Karpas-422 (cell line): ENCODE results near the gene UBE2E3. TPM values are rescaled to one million over a fixed set of nuclear protein-coding genes. Genes with fewer than 3 reads are reported as not detected.

Source experiments
- DNase-seq: peaks from one replicate; pipeline ENCODE4 v3.0.0-alpha.2; 2015
- H2AFZ ChIP-seq: fragments of 200-600 bp; sonication (generic); 2 replicates; pipeline ENCODE4 v1.6.1; 2014; ENCODE audit warnings: antibody characterized with exemption, low read length, mixed read lengths
- H3K27ac ChIP-seq: fragments of 200-600 bp; sonication (generic); 2 replicates; pipeline ENCODE4 v1.5.1; 2014; ENCODE audit warnings: mild to moderate bottlenecking, low read length, moderate library complexity
- H3K27me3 ChIP-seq: fragments of 200-600 bp; sonication (generic); 2 replicates; pipeline ENCODE4 v1.6.1; 2014; ENCODE audit warnings: low read length, mixed read lengths
- H3K36me3 ChIP-seq: fragments of 200-600 bp; sonication (generic); 2 replicates; pipeline ENCODE4 v1.6.1; 2014; ENCODE audit warnings: low read length, mixed read lengths; ENCODE audit not compliant: insufficient read depth
- H3K4me1 ChIP-seq: fragments of 200-600 bp; sonication (generic); 2 replicates; pipeline ENCODE4 v1.6.1; 2014; ENCODE audit warnings: mild to moderate bottlenecking, low read length, mixed read lengths
- H3K4me2 ChIP-seq: fragments of 200-600 bp; sonication (generic); 2 replicates; pipeline ENCODE4 v1.6.1; 2014; ENCODE audit warnings: low read length, low read depth, mild to moderate bottlenecking; ENCODE audit not compliant: poor library complexity, severe bottlenecking
- H3K4me3 ChIP-seq: fragments of 200-600 bp; sonication (generic); 2 replicates; pipeline ENCODE4 v1.5.1; 2014; ENCODE audit warnings: mild to moderate bottlenecking, antibody characterized with exemption, low read length, mixed read lengths
- H3K79me2 ChIP-seq: fragments of 200-600 bp; sonication (generic); 2 replicates; pipeline ENCODE4 v1.6.1; 2014; ENCODE audit warnings: mild to moderate bottlenecking, low read length, mixed read lengths
- H3K9ac ChIP-seq: fragments of 200-600 bp; sonication (generic); 2 replicates; pipeline ENCODE4 v1.6.0; 2014; ENCODE audit warnings: low read length
- H3K9me2 ChIP-seq: fragments of 200-600 bp; sonication (generic), shearing (Covaris generic); replicated peaks from 2 replicates; pipeline ENCODE4 v1.6.0; 2014; ENCODE audit warnings: mild to moderate bottlenecking, low read length, moderate library complexity; ENCODE audit not compliant: insufficient read depth
- H3K9me3 ChIP-seq: fragments of 300-700, 200-600 bp; sonication (generic); 2 replicates; pipeline ENCODE4 v1.6.1; 2014; ENCODE audit warnings: low read length, mixed read lengths
- H4K20me1 ChIP-seq: fragments of 200-600 bp; sonication (generic); 2 replicates; pipeline ENCODE4 v1.6.1; 2014; ENCODE audit warnings: mild to moderate bottlenecking, antibody characterized with exemption, low read length, low read depth; ENCODE audit not compliant: insufficient read depth
- total RNA-seq: library from RNA; depleted of rRNA; stranded (reverse); fragments of >200 nt; shearing (Covaris generic); gene quantifications from 2 replicates; pipeline ENCODE4 v1.2.3, GENCODE V29; 2014; ENCODE audit warnings: low replicate concordance

Gene UBE2E3
- total RNA-seq, 1 experiment from 2014 or later = 124 TPM

DNA sequence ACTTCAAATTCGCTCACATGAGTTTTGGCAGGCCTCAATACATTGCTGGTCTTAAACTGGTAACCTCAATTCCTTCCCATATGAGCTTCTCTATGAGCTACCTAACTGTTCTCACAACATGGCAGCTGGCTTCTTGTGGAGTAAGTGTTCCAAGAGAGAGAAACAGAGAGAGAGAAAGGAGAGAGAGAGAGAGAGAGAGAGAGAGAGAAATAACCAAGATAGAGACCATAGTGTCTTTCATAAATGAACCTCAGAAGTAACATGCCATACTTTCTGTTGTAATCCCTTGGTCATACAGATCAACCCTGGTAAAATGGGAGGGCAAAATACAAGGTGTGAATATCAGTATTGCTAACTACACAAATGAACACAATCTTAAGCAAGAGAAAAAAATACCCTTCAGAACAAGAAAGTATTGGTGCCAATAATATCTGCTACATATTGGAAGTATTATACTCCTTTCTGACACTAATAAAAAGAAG lies 33.2 kb upstream of the UBE2E3 start:
- no peak overlapping the region for H2AFZ ChIP-seq
- no peaks in the 10 kb centered on the region for H3K79me2 ChIP-seq

DNA sequence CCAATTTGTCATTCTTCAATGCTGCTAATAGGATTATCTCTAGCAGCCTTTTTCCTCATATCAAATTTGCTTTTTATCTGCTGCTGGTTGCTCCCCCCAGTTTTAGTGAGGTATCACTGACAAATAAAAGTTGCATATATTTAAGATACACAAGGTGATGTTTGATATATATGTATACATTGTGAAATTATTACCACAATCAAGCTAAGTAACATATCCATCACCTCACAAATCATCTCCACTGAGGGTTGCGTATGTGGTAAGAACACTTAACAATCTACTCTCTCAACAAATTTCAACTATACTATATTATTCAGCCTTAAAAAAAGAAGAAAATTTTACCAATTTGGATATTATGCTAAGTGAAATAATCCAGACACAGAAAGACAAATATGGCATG lies 30.5 kb upstream of the UBE2E3 start:
- Histone ChIP-seq H3K9ac (no peak overlapping the region), H2AFZ (no peak overlapping the region), H4K20me1 (no peaks in the 10 kb centered on the region), H3K4me1 (no peaks in the 10 kb centered on the region), H3K27me3 (no peaks in the 10 kb centered on the region), H3K4me2 (no peak overlapping the region), H3K9me3 (no peaks in the 10 kb centered on the region), H3K9me2 (no peaks in the 10 kb centered on the region), H3K36me3 (no peaks in the 10 kb centered on the region), H3K27ac (no peak overlapping the region), H3K4me3 (no peak overlapping the region), H3K79me2 (no peaks in the 10 kb centered on the region)
- no peak for DNase-seq

More for the DNA sequence above, 33.2 kb upstream of the UBE2E3 start:
- no peak for DNase-seq
- H3K9ac ChIP-seq = no peak overlapping the region
- no peaks in the 10 kb centered on the region for H4K20me1 ChIP-seq
- H3K27me3 ChIP-seq = no peaks in the 10 kb centered on the region
- no peaks in the 10 kb centered on the region for H3K36me3 ChIP-seq
- H3K4me2 ChIP-seq = no peak overlapping the region
- no peaks in the 10 kb centered on the region for H3K4me1 ChIP-seq
- H3K4me3 ChIP-seq = no peak overlapping the region
- no peak overlapping the region for H3K27ac ChIP-seq
- no peaks in the 10 kb centered on the region for H3K9me3 ChIP-seq
- H3K9me2 ChIP-seq = no peaks in the 10 kb centered on the region

DNA sequence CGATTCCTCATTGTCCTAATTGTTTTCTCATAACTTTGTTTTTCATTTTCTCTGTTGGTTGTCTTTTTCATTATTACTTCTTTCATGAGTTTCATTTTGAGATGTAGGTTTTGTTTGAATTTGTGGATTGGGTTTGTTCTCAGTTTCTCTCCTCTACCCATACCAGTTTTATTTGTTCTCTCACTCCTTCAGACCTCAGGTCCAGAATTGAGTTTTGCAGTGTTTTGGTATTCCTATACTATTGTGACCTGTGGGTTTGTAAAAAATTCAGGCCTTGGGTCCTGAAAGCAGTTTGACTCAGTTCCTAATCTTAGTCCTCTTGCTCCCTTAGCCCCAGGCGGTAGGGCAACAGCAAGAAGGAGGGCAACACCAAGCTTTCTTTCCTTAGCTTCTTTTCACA lies 28.3 kb upstream of the UBE2E3 start:
- no peaks in the 10 kb centered on the region for H3K9me2 ChIP-seq
- H3K9me3 ChIP-seq = no peaks in the 10 kb centered on the region
- H4K20me1 ChIP-seq = no peaks in the 10 kb centered on the region
- DNase-seq = no peak
- H3K36me3 ChIP-seq = no peaks in the 10 kb centered on the region
- no peak overlapping the region for H3K9ac ChIP-seq
- H3K4me1 ChIP-seq = no peaks in the 10 kb centered on the region
- no peak overlapping the region for H3K4me3 ChIP-seq
- no peak overlapping the region for H3K4me2 ChIP-seq
- H3K27me3 ChIP-seq = no peaks in the 10 kb centered on the region
- no peak overlapping the region for H3K27ac ChIP-seq
- no peaks in the 10 kb centered on the region for H3K79me2 ChIP-seq
- no peak overlapping the region for H2AFZ ChIP-seq

DNA sequence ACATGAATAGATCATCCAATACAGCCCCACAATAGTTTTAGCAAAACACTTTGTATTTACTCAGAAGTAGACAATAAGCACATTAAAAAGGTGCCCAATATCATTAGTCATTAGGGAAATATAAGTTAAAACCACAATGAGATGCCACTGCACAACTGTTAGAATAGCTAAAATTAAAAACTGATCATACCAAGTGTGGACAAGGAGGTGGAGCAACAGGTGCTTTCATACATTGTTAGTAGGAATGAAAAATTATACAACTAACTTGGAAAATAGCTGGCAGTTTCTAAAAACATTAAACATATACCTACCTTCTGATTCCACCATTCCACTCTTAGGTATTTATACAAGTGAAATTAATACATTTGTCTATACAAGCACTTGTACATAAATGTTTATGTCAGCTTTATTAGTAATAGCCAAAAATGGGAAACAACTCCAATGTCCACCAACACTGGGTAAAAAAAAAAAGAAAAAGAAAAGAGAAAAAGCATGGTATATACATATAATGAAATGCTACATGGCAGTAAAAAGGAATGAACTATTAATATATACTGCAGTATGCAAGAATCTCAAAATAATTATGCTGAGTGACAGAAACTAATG lies 27.6 kb upstream of the UBE2E3 start:
- no peak overlapping the region for H3K4me2 ChIP-seq
- H3K9me2 ChIP-seq = no peaks in the 10 kb centered on the region
- H3K9ac ChIP-seq = no peak overlapping the region
- no peaks in the 10 kb centered on the region for H3K79me2 ChIP-seq
- no peaks in the 10 kb centered on the region for H4K20me1 ChIP-seq
- no peaks in the 10 kb centered on the region for H3K4me1 ChIP-seq
- no peak for DNase-seq
- no peak overlapping the region for H2AFZ ChIP-seq
- H3K27me3 ChIP-seq = no peaks in the 10 kb centered on the region
- no peak overlapping the region for H3K4me3 ChIP-seq
- no peak overlapping the region for H3K27ac ChIP-seq
- H3K36me3 ChIP-seq = no peaks in the 10 kb centered on the region
- H3K9me3 ChIP-seq = no peaks in the 10 kb centered on the region

DNA sequence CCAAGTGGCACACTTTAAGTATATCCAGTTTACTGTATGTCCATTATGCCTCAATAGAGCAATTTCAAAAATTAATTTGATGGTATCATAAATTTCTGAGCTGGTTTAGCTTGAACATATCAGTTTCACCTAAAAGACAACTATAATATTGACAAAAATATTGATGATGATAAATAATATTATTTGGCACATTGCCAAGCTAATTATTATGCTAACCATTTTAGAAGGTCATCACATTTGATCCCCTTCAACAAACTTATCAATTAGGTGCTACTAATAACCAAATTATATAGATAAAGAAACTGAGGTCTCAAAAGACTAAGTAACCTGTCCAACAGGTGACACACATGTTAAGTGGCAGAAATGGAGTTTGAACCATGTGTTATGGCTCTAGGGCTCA lies 26.9 kb upstream of the UBE2E3 start:
- H3K9me2 ChIP-seq = no peaks in the 10 kb centered on the region
- no peak overlapping the region for H2AFZ ChIP-seq
- H3K4me2 ChIP-seq = no peak overlapping the region
- H3K79me2 ChIP-seq = no peaks in the 10 kb centered on the region
- no peaks in the 10 kb centered on the region for H4K20me1 ChIP-seq
- H3K9ac ChIP-seq = no peak overlapping the region
- H3K4me1 ChIP-seq = no peaks in the 10 kb centered on the region
- no peaks in the 10 kb centered on the region for H3K9me3 ChIP-seq
- no peaks in the 10 kb centered on the region for H3K27me3 ChIP-seq
- H3K27ac ChIP-seq = no peak overlapping the region
- DNase-seq = no peak
- no peak overlapping the region for H3K4me3 ChIP-seq
- H3K36me3 ChIP-seq = no peaks in the 10 kb centered on the region

DNA sequence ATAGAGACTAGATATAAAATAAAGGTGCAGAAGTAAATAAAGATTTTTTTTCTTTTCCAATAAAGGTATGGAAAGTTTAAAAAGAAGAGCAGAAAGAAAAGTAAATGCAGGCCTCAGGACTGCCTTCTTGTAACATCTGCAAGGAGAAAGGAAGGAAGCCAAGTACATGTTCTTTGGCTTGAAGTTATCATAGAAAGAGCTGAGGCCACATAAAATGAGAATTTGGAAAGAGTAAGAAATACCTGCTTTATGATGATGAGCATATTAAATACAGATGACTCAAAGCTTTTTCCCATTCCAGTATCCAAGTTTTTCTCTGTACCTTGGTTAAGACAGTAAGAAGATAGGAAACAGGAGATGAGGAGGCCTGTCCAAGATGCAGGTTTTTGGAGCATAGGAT lies 25.3 kb upstream of the UBE2E3 start:
- Histone ChIP-seq H3K4me3 (no peak overlapping the region), H3K27ac (no peak overlapping the region), H3K4me1 (no peaks in the 10 kb centered on the region), H3K9ac (no peak overlapping the region), H3K36me3 (no peaks in the 10 kb centered on the region), H3K9me3 (no peaks in the 10 kb centered on the region), H4K20me1 (no peaks in the 10 kb centered on the region), H2AFZ (no peak overlapping the region), H3K79me2 (no peaks in the 10 kb centered on the region), H3K9me2 (no peaks in the 10 kb centered on the region), H3K4me2 (no peak overlapping the region), H3K27me3 (no peaks in the 10 kb centered on the region)
- DNase-seq = no peak

DNA sequence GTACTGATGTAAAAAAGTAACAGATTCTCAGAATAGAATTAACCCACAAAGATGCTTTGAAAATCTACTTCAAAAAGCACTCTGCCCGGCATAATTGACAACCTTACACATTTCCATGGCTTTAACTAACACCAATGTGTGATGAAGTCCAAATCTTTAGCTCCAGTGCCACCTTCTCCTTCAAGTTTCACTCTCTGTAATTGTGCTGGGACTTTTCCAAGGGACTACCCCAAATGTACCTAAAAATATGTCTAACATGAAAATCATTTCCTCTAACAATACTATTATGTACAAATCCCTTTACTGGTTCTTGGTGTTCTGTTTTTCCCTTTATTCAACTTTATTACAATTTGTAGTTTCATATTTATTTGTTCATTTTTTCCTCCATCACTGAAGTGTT lies 20.6 kb upstream of the UBE2E3 start:
- no peaks in the 10 kb centered on the region for H3K9me3 ChIP-seq
- H3K9me2 ChIP-seq = no peaks in the 10 kb centered on the region

DNA sequence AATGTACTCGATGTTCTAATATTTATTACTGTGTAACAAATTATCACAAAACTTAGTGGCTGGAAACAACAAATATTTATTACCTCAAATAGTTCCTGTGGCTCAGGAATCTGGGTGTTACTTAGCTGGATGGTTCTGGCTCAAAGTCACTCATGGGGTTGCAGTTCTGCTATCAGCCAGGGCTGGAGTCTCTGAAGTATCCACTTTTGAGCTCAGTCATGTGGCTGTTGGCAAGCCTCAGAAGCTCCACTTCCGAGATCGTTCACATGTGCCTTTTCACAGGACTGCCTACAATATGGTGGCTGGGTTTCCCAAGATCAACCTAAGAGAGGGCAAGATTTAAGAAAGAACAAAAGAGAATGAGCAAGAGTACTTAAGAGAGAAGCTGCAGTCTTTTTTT lies 19.4 kb upstream of the UBE2E3 start:
- Histone ChIP-seq H3K4me1 (no peaks in the 10 kb centered on the region), H3K79me2 (no peaks in the 10 kb centered on the region), H3K4me3 (no peak overlapping the region), H3K9me3 (no peaks in the 10 kb centered on the region), H3K27me3 (no peaks in the 10 kb centered on the region), H2AFZ (no peak overlapping the region), H4K20me1 (no peaks in the 10 kb centered on the region), H3K4me2 (no peak overlapping the region), H3K27ac (no peak overlapping the region), H3K9me2 (no peaks in the 10 kb centered on the region), H3K9ac (no peak overlapping the region), H3K36me3 (no peaks in the 10 kb centered on the region)
- DNase-seq = no peak

More for the DNA sequence above, 20.6 kb upstream of the UBE2E3 start:
- H3K27me3 ChIP-seq = no peaks in the 10 kb centered on the region
- DNase-seq = no peak
- H3K4me3 ChIP-seq = no peak overlapping the region
- H4K20me1 ChIP-seq = no peaks in the 10 kb centered on the region
- H2AFZ ChIP-seq = no peak overlapping the region
- no peaks in the 10 kb centered on the region for H3K79me2 ChIP-seq
- H3K4me1 ChIP-seq = no peaks in the 10 kb centered on the region
- no peak overlapping the region for H3K4me2 ChIP-seq
- no peaks in the 10 kb centered on the region for H3K36me3 ChIP-seq
- H3K27ac ChIP-seq = no peak overlapping the region
- no peak overlapping the region for H3K9ac ChIP-seq
